WTC11 (cell line): ENCODE data around the gene LYRM1. TPM values are rescaled to one million over a fixed set of nuclear protein-coding genes. Genes with fewer than 3 reads are reported as not detected.

Source experiments
- ATAC-seq: fragments of 200-7000 bp; cut with Tn5 transposase; 2 replicates; pipeline ENCODE4 v1.10.0; 2021; ENCODE audit warnings: mild to moderate bottlenecking, moderate library complexity
- CTCF ChIA-PET: fragments of 300-600 bp; sonication (Branson Sonifier 250); formaldehyde crosslinking; loops from one replicate; lab custom pipeline; 2021; ENCODE audit warnings: antibody characterized with exemption; lab: Charles Lee
- POLR2A ChIA-PET: fragments of 350-600 bp; sonication (Branson Sonifier 250); formaldehyde crosslinking; loops from one replicate; lab custom pipeline; 2021; ENCODE audit warnings: antibody characterized with exemption; lab: Charles Lee
- DNase-seq: peaks from one replicate; pipeline ENCODE4 v3.0.0; 2021; ENCODE audit warnings: low spot score
- H3K27ac Mint-ChIP-seq: 2 replicates; pipeline ENCODE4 v1.8.0; 2021; ENCODE audit warnings: mixed read lengths
- H3K27me3 Mint-ChIP-seq: 2 replicates; pipeline ENCODE4 v1.8.0; 2021; ENCODE audit warnings: low read depth, mild to moderate bottlenecking, moderate library complexity, mixed read lengths
- H3K36me3 Mint-ChIP-seq: 2 replicates; pipeline ENCODE4 v1.8.0; 2021; ENCODE audit warnings: mixed read lengths
- H3K4me1 Mint-ChIP-seq: 2 replicates; pipeline ENCODE4 v1.8.0; 2022; ENCODE audit warnings: mixed read lengths
- H3K4me3 Mint-ChIP-seq: 2 replicates; pipeline ENCODE4 v1.8.0; 2021; ENCODE audit warnings: mild to moderate bottlenecking, moderate library complexity, mixed read lengths
- H3K9me3 Mint-ChIP-seq: 2 replicates; pipeline ENCODE4 v1.8.0; 2021; ENCODE audit warnings: mixed read lengths
- CBFB ChIP-seq: sonication (generic); formaldehyde crosslinking; IDR thresholded peaks from 2 replicates; pipeline ENCODE4 v1.8.1; 2022; ENCODE audit warnings: mild to moderate bottlenecking, low read depth, missing genetic modification reagents
- CREM ChIP-seq: sonication (generic); formaldehyde crosslinking; IDR thresholded peaks from 2 replicates; pipeline ENCODE4 v1.8.1; 2022; ENCODE audit warnings: mild to moderate bottlenecking, missing genetic modification reagents, moderate library complexity
- GABPB1 ChIP-seq: sonication (generic); formaldehyde crosslinking; IDR thresholded peaks from 2 replicates; pipeline ENCODE4 v1.8.1; 2023; ENCODE audit warnings: mild to moderate bottlenecking, missing genetic modification reagents
- GRHL2 ChIP-seq: fragments of 250-450 bp; sonication (Bioruptor Pico); IDR thresholded peaks from 2 replicates; pipeline ENCODE4 v1.8.0; 2022; ENCODE audit warnings: mild to moderate bottlenecking, moderate library complexity; ENCODE audit not compliant: insufficient replicate concordance, severe bottlenecking
- GTF2I ChIP-seq: fragments of 250-450 bp; sonication (Bioruptor Pico); conservative IDR thresholded peaks from 2 replicates; pipeline ENCODE4 v1.4.0; 2021; ENCODE audit warnings: mild to moderate bottlenecking
- HMGA2 ChIP-seq: fragments of 250-450 bp; sonication (Bioruptor Pico); IDR thresholded peaks from 2 replicates; pipeline ENCODE4 v1.4.0; 2021; ENCODE audit warnings: mild to moderate bottlenecking, moderate library complexity
- IRF2 ChIP-seq: sonication (generic); formaldehyde crosslinking; IDR thresholded peaks from 2 replicates; pipeline ENCODE4 v1.8.0; 2022; ENCODE audit warnings: low read depth, missing genetic modification reagents, borderline replicate concordance
- NFATC4 ChIP-seq: fragments of 250-450 bp; sonication (Bioruptor Pico); IDR thresholded peaks from 2 replicates; pipeline ENCODE4 v1.9.0; 2021; ENCODE audit warnings: mild to moderate bottlenecking
- NR1H2 ChIP-seq: sonication (generic); formaldehyde crosslinking; IDR thresholded peaks from 2 replicates; pipeline ENCODE4 v1.9.0; 2021; ENCODE audit warnings: mild to moderate bottlenecking, moderate library complexity, missing genetic modification reagents
- PRRX2 ChIP-seq: fragments of 250-450 bp; sonication (Bioruptor Pico); IDR thresholded peaks from 2 replicates; pipeline ENCODE4 v1.8.0; 2021; ENCODE audit warnings: mild to moderate bottlenecking
- RELA ChIP-seq: sonication (generic); formaldehyde crosslinking; IDR thresholded peaks from 2 replicates; pipeline ENCODE4 v1.8.1; 2022; ENCODE audit warnings: missing genetic modification reagents, mild to moderate bottlenecking, borderline replicate concordance
- RORB ChIP-seq: fragments of 250-450 bp; sonication (Bioruptor Pico); IDR thresholded peaks from 2 replicates; pipeline ENCODE4 v1.9.0; 2021; ENCODE audit warnings: mild to moderate bottlenecking
- SOX15 ChIP-seq: fragments of 250-450 bp; sonication (Bioruptor Pico); IDR thresholded peaks from 2 replicates; pipeline ENCODE4 v1.9.0; 2021; ENCODE audit warnings: mild to moderate bottlenecking
- TCF7 ChIP-seq: sonication (generic); formaldehyde crosslinking; IDR thresholded peaks from 2 replicates; pipeline ENCODE4 v1.8.0; 2022; ENCODE audit warnings: mild to moderate bottlenecking, low read depth, missing genetic modification reagents, moderate library complexity
- ZNF396 ChIP-seq: fragments of 250-450 bp; sonication (Bioruptor Pico); IDR thresholded peaks from 2 replicates; pipeline ENCODE4 v1.8.0; 2021; ENCODE audit warnings: mild to moderate bottlenecking, moderate library complexity, borderline replicate concordance
- ZNF671 ChIP-seq: fragments of 250-450 bp; sonication (Bioruptor Pico); IDR thresholded peaks from 2 replicates; pipeline ENCODE4 v1.8.0; 2021; ENCODE audit warnings: mild to moderate bottlenecking
- total RNA-seq: library from RNA; stranded (reverse); gene quantifications from 3 replicates; pipeline ENCODE4 v1.2.3, GENCODE V29; 2021
- TF ChIP-seq, protein P1 (sequence below): sonication (generic); formaldehyde crosslinking; IDR thresholded peaks from 2 replicates; pipeline ENCODE4 v1.8.0; 2022; ENCODE audit warnings: mild to moderate bottlenecking, missing genetic modification reagents
- TF ChIP-seq, protein P2 (sequence below): sonication (generic); formaldehyde crosslinking; IDR thresholded peaks from 2 replicates; pipeline ENCODE4 v1.8.1; 2022; ENCODE audit warnings: mild to moderate bottlenecking, missing genetic modification reagents, moderate library complexity, borderline replicate concordance
- TF ChIP-seq, protein P3 (sequence below): fragments of 250-450 bp; sonication (Bioruptor Pico); IDR thresholded peaks from 2 replicates; pipeline ENCODE4 v1.8.0; 2021; ENCODE audit warnings: mild to moderate bottlenecking
- TF ChIP-seq, protein P4 (sequence below): sonication (generic); formaldehyde crosslinking; IDR thresholded peaks from 2 replicates; pipeline ENCODE4 v1.8.1; 2023; ENCODE audit warnings: mild to moderate bottlenecking, missing genetic modification reagents, borderline replicate concordance
- TF ChIP-seq, protein P5 (sequence below): sonication (generic); formaldehyde crosslinking; IDR thresholded peaks from 2 replicates; pipeline ENCODE4 v1.8.0; 2022; ENCODE audit warnings: mild to moderate bottlenecking, missing genetic modification reagents
- TF ChIP-seq, protein P6 (sequence below): sonication (generic); formaldehyde crosslinking; IDR thresholded peaks from 2 replicates; pipeline ENCODE4 v1.8.1; 2022; ENCODE audit warnings: missing genetic modification reagents, borderline replicate concordance
- TF ChIP-seq, protein P7 (sequence below): sonication (generic); formaldehyde crosslinking; IDR thresholded peaks from 2 replicates; pipeline ENCODE4 v1.8.0; 2022; ENCODE audit warnings: mild to moderate bottlenecking, missing genetic modification reagents
- TF ChIP-seq, protein P8 (sequence below): fragments of 250-450 bp; sonication (Bioruptor Pico); IDR thresholded peaks from 2 replicates; pipeline ENCODE4 v1.9.0; 2021; ENCODE audit warnings: mild to moderate bottlenecking
- TF ChIP-seq, protein P9 (sequence below): sonication (generic); formaldehyde crosslinking; IDR thresholded peaks from 2 replicates; pipeline ENCODE4 v1.8.0; 2023; ENCODE audit warnings: mild to moderate bottlenecking, missing genetic modification reagents

The LYRM1 gene
- total RNA-seq, 1 experiment from 2014 or later: 11.4 TPM

DNA sequence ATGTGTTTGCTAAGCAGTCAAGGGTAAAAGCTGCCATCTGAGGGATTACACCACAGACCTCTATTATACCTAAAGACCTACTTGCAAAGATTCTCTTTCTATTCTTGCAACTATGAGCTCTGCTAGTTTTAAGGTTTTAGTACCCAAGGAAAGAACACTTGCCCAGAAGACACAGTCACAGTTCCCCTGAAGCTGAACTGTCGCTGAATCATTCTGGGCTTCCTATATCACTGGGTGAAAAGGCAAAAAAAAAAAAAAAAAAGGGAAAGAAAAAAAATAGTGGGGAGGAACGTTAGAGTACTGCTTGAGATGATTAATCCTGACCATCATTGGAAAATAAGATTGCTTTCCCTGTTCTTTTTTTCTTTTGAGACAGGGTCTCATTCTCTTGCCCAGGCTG is 37.9 kb downstream of the LYRM1 start (continued):
- TF ChIP-seq, protein P1, sequence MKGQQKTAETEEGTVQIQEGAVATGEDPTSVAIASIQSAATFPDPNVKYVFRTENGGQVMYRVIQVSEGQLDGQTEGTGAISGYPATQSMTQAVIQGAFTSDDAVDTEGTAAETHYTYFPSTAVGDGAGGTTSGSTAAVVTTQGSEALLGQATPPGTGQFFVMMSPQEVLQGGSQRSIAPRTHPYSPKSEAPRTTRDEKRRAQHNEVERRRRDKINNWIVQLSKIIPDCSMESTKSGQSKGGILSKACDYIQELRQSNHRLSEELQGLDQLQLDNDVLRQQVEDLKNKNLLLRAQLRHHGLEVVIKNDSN (CRISPR knock-in tag): no peak
- TF ChIP-seq, protein P2, sequence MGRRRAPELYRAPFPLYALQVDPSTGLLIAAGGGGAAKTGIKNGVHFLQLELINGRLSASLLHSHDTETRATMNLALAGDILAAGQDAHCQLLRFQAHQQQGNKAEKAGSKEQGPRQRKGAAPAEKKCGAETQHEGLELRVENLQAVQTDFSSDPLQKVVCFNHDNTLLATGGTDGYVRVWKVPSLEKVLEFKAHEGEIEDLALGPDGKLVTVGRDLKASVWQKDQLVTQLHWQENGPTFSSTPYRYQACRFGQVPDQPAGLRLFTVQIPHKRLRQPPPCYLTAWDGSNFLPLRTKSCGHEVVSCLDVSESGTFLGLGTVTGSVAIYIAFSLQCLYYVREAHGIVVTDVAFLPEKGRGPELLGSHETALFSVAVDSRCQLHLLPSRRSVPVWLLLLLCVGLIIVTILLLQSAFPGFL (CRISPR knock-in tag): no peak
- TF ChIP-seq, protein P3, sequence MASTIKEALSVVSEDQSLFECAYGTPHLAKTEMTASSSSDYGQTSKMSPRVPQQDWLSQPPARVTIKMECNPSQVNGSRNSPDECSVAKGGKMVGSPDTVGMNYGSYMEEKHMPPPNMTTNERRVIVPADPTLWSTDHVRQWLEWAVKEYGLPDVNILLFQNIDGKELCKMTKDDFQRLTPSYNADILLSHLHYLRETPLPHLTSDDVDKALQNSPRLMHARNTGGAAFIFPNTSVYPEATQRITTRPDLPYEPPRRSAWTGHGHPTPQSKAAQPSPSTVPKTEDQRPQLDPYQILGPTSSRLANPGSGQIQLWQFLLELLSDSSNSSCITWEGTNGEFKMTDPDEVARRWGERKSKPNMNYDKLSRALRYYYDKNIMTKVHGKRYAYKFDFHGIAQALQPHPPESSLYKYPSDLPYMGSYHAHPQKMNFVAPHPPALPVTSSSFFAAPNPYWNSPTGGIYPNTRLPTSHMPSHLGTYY (CRISPR knock-in tag): no peak
- TF ChIP-seq IRF2: no peak
- TF ChIP-seq, protein P4, sequence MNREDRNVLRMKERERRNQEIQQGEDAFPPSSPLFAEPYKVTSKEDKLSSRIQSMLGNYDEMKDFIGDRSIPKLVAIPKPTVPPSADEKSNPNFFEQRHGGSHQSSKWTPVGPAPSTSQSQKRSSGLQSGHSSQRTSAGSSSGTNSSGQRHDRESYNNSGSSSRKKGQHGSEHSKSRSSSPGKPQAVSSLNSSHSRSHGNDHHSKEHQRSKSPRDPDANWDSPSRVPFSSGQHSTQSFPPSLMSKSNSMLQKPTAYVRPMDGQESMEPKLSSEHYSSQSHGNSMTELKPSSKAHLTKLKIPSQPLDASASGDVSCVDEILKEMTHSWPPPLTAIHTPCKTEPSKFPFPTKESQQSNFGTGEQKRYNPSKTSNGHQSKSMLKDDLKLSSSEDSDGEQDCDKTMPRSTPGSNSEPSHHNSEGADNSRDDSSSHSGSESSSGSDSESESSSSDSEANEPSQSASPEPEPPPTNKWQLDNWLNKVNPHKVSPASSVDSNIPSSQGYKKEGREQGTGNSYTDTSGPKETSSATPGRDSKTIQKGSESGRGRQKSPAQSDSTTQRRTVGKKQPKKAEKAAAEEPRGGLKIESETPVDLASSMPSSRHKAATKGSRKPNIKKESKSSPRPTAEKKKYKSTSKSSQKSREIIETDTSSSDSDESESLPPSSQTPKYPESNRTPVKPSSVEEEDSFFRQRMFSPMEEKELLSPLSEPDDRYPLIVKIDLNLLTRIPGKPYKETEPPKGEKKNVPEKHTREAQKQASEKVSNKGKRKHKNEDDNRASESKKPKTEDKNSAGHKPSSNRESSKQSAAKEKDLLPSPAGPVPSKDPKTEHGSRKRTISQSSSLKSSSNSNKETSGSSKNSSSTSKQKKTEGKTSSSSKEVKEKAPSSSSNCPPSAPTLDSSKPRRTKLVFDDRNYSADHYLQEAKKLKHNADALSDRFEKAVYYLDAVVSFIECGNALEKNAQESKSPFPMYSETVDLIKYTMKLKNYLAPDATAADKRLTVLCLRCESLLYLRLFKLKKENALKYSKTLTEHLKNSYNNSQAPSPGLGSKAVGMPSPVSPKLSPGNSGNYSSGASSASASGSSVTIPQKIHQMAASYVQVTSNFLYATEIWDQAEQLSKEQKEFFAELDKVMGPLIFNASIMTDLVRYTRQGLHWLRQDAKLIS (CRISPR knock-in tag): no peak
- TF ChIP-seq GABPB1: no peak
- TF ChIP-seq, protein P5, sequence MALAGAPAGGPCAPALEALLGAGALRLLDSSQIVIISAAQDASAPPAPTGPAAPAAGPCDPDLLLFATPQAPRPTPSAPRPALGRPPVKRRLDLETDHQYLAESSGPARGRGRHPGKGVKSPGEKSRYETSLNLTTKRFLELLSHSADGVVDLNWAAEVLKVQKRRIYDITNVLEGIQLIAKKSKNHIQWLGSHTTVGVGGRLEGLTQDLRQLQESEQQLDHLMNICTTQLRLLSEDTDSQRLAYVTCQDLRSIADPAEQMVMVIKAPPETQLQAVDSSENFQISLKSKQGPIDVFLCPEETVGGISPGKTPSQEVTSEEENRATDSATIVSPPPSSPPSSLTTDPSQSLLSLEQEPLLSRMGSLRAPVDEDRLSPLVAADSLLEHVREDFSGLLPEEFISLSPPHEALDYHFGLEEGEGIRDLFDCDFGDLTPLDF (CRISPR knock-in tag): no peak
- no peak for TF ChIP-seq TCF7
- no peak for TF ChIP-seq NFATC4 (CRISPR knock-in tag)
- TF ChIP-seq, protein P6, sequence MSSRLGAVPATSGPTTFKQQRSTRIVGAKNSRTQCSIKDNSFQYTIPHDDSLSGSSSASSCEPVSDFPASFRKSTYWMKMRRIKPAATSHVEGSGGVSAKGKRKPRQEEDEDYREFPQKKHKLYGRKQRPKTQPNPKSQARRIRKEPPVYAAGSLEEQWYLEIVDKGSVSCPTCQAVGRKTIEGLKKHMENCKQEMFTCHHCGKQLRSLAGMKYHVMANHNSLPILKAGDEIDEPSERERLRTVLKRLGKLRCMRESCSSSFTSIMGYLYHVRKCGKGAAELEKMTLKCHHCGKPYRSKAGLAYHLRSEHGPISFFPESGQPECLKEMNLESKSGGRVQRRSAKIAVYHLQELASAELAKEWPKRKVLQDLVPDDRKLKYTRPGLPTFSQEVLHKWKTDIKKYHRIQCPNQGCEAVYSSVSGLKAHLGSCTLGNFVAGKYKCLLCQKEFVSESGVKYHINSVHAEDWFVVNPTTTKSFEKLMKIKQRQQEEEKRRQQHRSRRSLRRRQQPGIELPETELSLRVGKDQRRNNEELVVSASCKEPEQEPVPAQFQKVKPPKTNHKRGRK (CRISPR knock-in tag): no peak
- TF ChIP-seq PRRX2 (CRISPR knock-in tag): no peak
- no peak for TF ChIP-seq CBFB (CRISPR knock-in tag)

DNA sequence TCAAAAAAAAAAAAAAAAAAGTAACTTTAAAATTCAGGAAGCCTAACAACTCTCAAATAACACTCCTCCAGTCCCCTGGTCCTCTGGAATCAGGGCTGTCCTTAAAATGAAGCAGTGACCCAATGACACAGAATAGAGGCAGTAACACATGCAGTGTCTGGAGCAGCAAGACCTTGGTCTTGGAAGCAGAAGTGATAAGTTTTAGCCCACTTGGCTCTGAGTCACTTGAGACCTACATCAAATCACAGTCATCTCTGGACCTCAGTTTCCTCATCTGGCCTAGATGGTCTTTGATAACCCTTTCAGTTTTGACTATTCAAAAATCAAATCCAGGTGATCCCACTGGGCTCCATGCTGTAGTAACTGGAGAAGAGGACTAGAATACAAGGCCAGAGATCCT is 39.0 kb downstream of the LYRM1 start:
- no peak for DNase-seq
- ChIA-PET CTCF (interaction anchor here (2.1 kb wide), 1 partner anchor 62 kb away, joined by 5 read pairs; no protein-coding TSS in a partner anchor), POLR2A (no interaction called here)
- H3K27me3 Mint-ChIP-seq: no peaks in the 10 kb centered on the region
- H3K9me3 Mint-ChIP-seq: no peaks in the 10 kb centered on the region
- no peak overlapping the region for H3K27ac Mint-ChIP-seq
- peaks cover 6% of the 10 kb centered on the region; the same call in 1 of the 2 replicates for H3K4me1 Mint-ChIP-seq
- no peak overlapping the region for H3K4me3 Mint-ChIP-seq
- no peak for ATAC-seq
- no peaks in the 10 kb centered on the region for H3K36me3 Mint-ChIP-seq
- TF ChIP-seq RELA (no peak), ZNF396 (CRISPR knock-in tag) (no peak), NR1H2 (CRISPR knock-in tag) (no peak), RORB (no peak), GTF2I (no peak), ZNF671 (no peak), GRHL2 (no peak), HMGA2 (CRISPR knock-in tag) (no peak), SOX15 (no peak), CREM (CRISPR knock-in tag) (no peak)
- TF ChIP-seq, protein P7, sequence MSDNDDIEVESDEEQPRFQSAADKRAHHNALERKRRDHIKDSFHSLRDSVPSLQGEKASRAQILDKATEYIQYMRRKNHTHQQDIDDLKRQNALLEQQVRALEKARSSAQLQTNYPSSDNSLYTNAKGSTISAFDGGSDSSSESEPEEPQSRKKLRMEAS (CRISPR knock-in tag): no peak
- TF ChIP-seq, protein P8, sequence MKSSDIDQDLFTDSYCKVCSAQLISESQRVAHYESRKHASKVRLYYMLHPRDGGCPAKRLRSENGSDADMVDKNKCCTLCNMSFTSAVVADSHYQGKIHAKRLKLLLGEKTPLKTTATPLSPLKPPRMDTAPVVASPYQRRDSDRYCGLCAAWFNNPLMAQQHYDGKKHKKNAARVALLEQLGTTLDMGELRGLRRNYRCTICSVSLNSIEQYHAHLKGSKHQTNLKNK: no peak
- TF ChIP-seq, protein P9, sequence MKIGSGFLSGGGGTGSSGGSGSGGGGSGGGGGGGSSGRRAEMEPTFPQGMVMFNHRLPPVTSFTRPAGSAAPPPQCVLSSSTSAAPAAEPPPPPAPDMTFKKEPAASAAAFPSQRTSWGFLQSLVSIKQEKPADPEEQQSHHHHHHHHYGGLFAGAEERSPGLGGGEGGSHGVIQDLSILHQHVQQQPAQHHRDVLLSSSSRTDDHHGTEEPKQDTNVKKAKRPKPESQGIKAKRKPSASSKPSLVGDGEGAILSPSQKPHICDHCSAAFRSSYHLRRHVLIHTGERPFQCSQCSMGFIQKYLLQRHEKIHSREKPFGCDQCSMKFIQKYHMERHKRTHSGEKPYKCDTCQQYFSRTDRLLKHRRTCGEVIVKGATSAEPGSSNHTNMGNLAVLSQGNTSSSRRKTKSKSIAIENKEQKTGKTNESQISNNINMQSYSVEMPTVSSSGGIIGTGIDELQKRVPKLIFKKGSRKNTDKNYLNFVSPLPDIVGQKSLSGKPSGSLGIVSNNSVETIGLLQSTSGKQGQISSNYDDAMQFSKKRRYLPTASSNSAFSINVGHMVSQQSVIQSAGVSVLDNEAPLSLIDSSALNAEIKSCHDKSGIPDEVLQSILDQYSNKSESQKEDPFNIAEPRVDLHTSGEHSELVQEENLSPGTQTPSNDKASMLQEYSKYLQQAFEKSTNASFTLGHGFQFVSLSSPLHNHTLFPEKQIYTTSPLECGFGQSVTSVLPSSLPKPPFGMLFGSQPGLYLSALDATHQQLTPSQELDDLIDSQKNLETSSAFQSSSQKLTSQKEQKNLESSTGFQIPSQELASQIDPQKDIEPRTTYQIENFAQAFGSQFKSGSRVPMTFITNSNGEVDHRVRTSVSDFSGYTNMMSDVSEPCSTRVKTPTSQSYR: no peak
